H9 (cell line): ENCODE measurements around the gene BOLA3. TPM values are rescaled to one million over a fixed set of nuclear protein-coding genes. Genes with fewer than 3 reads are reported as not detected.

Experiments
- DNase-seq: peaks from one replicate; pipeline ENCODE4 v3.0.0-alpha.2; 2017
- H2AFZ ChIP-seq: one replicate; pipeline ENCODE4 v1.6.1; 2013; ENCODE audit warnings: mild to moderate bottlenecking, low read length, control low read depth, moderate library complexity
- H2AK5ac ChIP-seq: 2 replicates; pipeline ENCODE4 v1.6.1; 2013; ENCODE audit warnings: low read length, control low read depth, mixed read lengths; ENCODE audit not compliant: insufficient read length
- H2BK120ac ChIP-seq: one replicate; pipeline ENCODE4 v1.6.1; 2013; ENCODE audit warnings: low read depth, mild to moderate bottlenecking, low read length, control low read depth, inconsistent platforms; ENCODE audit not compliant: poor library complexity, severe bottlenecking
- H2BK12ac ChIP-seq: 2 replicates; pipeline ENCODE4 v1.6.1; 2013; ENCODE audit warnings: low read length, control low read depth, mixed read lengths, low read depth; ENCODE audit not compliant: insufficient read length
- H2BK15ac ChIP-seq: 2 replicates; pipeline ENCODE4 v1.6.1; 2013; ENCODE audit warnings: low read depth, low read length, control low read depth
- H2BK20ac ChIP-seq: one replicate; pipeline ENCODE4 v1.6.1; 2013; ENCODE audit warnings: low read depth, mild to moderate bottlenecking, low read length, control low read depth, inconsistent platforms; ENCODE audit not compliant: poor library complexity, severe bottlenecking
- H2BK5ac ChIP-seq: 2 replicates; pipeline ENCODE4 v1.6.1; 2013; ENCODE audit warnings: low read length, control low read depth, mixed read lengths; ENCODE audit not compliant: insufficient read length
- H3K14ac ChIP-seq: 2 replicates; pipeline ENCODE4 v1.6.1; 2013; ENCODE audit warnings: low read length, control low read depth; ENCODE audit not compliant: insufficient read depth
- H3K18ac ChIP-seq: 2 replicates; pipeline ENCODE4 v1.6.1; 2013; ENCODE audit warnings: low read depth, mild to moderate bottlenecking, mixed read lengths, low read length, control low read depth; ENCODE audit not compliant: insufficient read length
- H3K23ac ChIP-seq: 2 replicates; pipeline ENCODE4 v1.6.1; 2013; ENCODE audit warnings: low read length, control low read depth, mixed read lengths, low read depth; ENCODE audit not compliant: insufficient read length
- H3K23me2 ChIP-seq: 2 replicates; pipeline ENCODE4 v1.6.1; 2013; ENCODE audit warnings: low read depth, mild to moderate bottlenecking, mixed read lengths, low read length, control low read depth; ENCODE audit not compliant: insufficient read length, poor library complexity, severe bottlenecking
- H3K27ac ChIP-seq: 2 replicates; pipeline ENCODE4 v1.5.1; 2013; ENCODE audit warnings: low read length, control low read depth, mixed read lengths, low read depth; ENCODE audit not compliant: insufficient read length
- H3K27me3 ChIP-seq: 2 replicates; pipeline ENCODE4 v1.6.1; 2013; ENCODE audit warnings: low read length, control low read depth, inconsistent platforms; ENCODE audit not compliant: insufficient read depth
- H3K4ac ChIP-seq: 2 replicates; pipeline ENCODE4 v1.6.1; 2013; ENCODE audit warnings: low read depth, mild to moderate bottlenecking, control low read depth, inconsistent platforms, low read length, moderate library complexity
- H3K4me1 ChIP-seq: 2 replicates; pipeline ENCODE4 v1.6.1; 2013; ENCODE audit warnings: low read length, control low read depth, inconsistent platforms; ENCODE audit not compliant: insufficient read depth
- H3K4me2 ChIP-seq: 2 replicates; pipeline ENCODE4 v1.6.1; 2013; ENCODE audit warnings: low read length, control low read depth, mixed read lengths; ENCODE audit not compliant: insufficient read length, insufficient read depth
- H3K56ac ChIP-seq: 2 replicates; pipeline ENCODE4 v1.6.1; 2013; ENCODE audit warnings: low read depth, mild to moderate bottlenecking, mixed read lengths, low read length, control low read depth; ENCODE audit not compliant: insufficient read length
- H3K79me1 ChIP-seq: 2 replicates; pipeline ENCODE4 v1.6.1; 2013; ENCODE audit warnings: low read depth, mild to moderate bottlenecking, moderate library complexity, low read length, control low read depth, inconsistent platforms; ENCODE audit not compliant: insufficient read depth, poor library complexity, severe bottlenecking
- H3K79me2 ChIP-seq: 2 replicates; pipeline ENCODE4 v1.6.1; 2013; ENCODE audit warnings: low read length, control low read depth, inconsistent platforms; ENCODE audit not compliant: insufficient read depth
- H3K9ac ChIP-seq: 2 replicates; pipeline ENCODE4 v1.6.1; 2013; ENCODE audit warnings: low read length, control low read depth, mixed read lengths; ENCODE audit not compliant: insufficient read length; ENCODE audit errors: extremely low read depth
- H3K9me3 ChIP-seq: one replicate; pipeline ENCODE4 v1.6.1; 2013; ENCODE audit warnings: low read depth, low read length, inconsistent platforms; ENCODE audit not compliant: control insufficient read depth
- H3T11ph ChIP-seq: one replicate; pipeline ENCODE4 v1.6.1; 2013; ENCODE audit warnings: mild to moderate bottlenecking, low read length, control low read depth, inconsistent platforms
- H4K20me1 ChIP-seq: one replicate; pipeline ENCODE4 v1.6.1; 2013; ENCODE audit not compliant: control insufficient read depth, insufficient read length, insufficient read depth
- H4K5ac ChIP-seq: 2 replicates; pipeline ENCODE4 v1.6.1; 2013; ENCODE audit warnings: low read depth, mild to moderate bottlenecking, mixed read lengths, low read length, control low read depth; ENCODE audit not compliant: insufficient read length
- H4K8ac ChIP-seq: replicated peaks from 2 replicates; pipeline ENCODE4 v1.6.1; 2013; ENCODE audit warnings: low read length, control low read depth, mixed read lengths, low read depth; ENCODE audit not compliant: insufficient read length
- H4K91ac ChIP-seq: 2 replicates; pipeline ENCODE4 v1.6.1; 2013; ENCODE audit warnings: low read depth, mild to moderate bottlenecking, moderate library complexity, mixed read lengths, low read length, control low read depth; ENCODE audit not compliant: insufficient read length
- H3K27ac Mint-ChIP-seq, 3 experiments: 2 replicates in 2 of 3; 3 replicates in 1 of 3; pipeline ENCODE4 v1.8.0; 2020 to 2021; ENCODE audit warnings: mixed read lengths in 3 of 3, mild to moderate bottlenecking in 1 of 3, moderate library complexity in 1 of 3
- H3K27me3 Mint-ChIP-seq: 2 replicates; pipeline ENCODE4 v1.8.0; 2021; ENCODE audit warnings: low read depth, mild to moderate bottlenecking, moderate library complexity, mixed read lengths
- H3K36me3 Mint-ChIP-seq, 3 experiments: 2 replicates in 2 of 3; 3 replicates in 1 of 3; pipeline ENCODE4 v1.8.0; 2020 to 2021; ENCODE audit warnings: low read depth in 3 of 3, mixed read lengths in 3 of 3; ENCODE audit not compliant: insufficient read depth in 1 of 3
- H3K4me1 Mint-ChIP-seq, 2 experiments: 2 replicates each; pipeline ENCODE4 v1.8.0; 2020; ENCODE audit warnings: mixed read lengths in 2 of 2
- H3K4me3 Mint-ChIP-seq, 2 experiments: 2 replicates in 1 of 2; 3 replicates in 1 of 2; pipeline ENCODE4 v1.8.0; 2020 to 2021; ENCODE audit warnings: mild to moderate bottlenecking in 2 of 2, mixed read lengths in 2 of 2, moderate library complexity in 1 of 2
- H3K9me3 Mint-ChIP-seq, 2 experiments: 2 replicates in 1 of 2; 3 replicates in 1 of 2; pipeline ENCODE4 v1.8.0; 2020; ENCODE audit warnings: mild to moderate bottlenecking in 2 of 2, mixed read lengths in 2 of 2, moderate library complexity in 1 of 2
- WGBS: extraction: QIAGEN DNeasy Blood & Tissue Kit; methylation state at CpG from one replicate; pipeline ENCODE4 v1.1.7; 2013; ENCODE audit warnings: missing lambda C conversion rate, low lambda C conversion rate, mixed read lengths; ENCODE audit not compliant: insufficient read length; ENCODE audit errors: extremely low coverage; 5-methylcytosine and 5-hydroxymethylcytosine counted together
- total RNA-seq: library from RNA; stranded (reverse); gene quantifications from 2 replicates; pipeline ENCODE4 v1.2.1, GENCODE V29; 2021
- TF ChIP-seq, protein P1 (sequence below): fragments of 200-600 bp; sonication (generic); conservative IDR thresholded peaks from 3 replicates; pipeline ENCODE4 v1.8.0; 2021; ENCODE audit warnings: antibody characterized with exemption, mild to moderate bottlenecking

BOLA3 gene
- total RNA-seq, 1 experiment from 2014 or later = 45.0 TPM

DNA sequence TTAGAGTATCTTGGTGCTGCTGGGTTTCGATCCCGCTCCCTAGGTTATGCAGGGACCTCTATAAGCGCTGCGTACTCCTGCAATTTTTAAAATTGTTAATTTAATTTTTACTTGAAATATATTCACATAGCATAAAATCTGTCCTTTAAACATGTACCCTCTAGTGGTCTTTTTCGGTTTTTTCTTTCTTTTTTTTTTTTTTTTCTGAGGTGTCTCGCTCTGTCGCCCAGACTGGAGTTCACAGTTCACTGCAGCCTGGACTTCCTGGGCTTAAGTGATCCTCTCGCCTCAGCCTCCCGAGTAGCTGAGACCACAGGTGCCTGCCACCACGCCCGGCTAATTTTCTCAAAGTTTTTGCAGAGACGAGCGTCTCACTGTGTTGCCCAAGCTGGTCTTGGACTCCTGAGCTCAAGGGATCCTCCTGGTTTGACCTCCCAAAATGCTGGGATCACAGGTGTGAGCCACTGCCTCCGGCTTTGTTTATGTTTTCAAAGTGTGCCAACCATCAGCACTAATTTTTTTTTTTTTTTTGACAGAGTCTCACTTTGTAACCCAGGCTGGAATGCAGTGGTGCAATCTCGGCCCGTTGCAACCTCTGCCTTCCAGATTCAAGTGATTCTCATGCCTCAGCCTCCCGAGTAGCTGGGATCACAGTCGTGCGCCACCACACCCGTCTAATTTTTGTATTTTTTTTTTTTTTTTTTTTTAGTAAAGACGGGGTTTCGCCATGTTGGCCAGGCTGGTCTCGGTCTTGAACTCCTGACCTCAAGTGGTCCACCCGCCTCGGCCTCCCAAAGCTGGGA lies 31.6 kb upstream of the BOLA3 start:
- no peak overlapping the region for H2BK15ac ChIP-seq
- H2BK5ac ChIP-seq = no peak overlapping the region
- WGBS = no CpG with 5 or more reads among the region's 25 CpGs
- peaks cover 16% of the 10 kb centered on the region; the same call in 1 of the 2 replicates for H3K79me2 ChIP-seq
- H4K5ac ChIP-seq = no peak overlapping the region
- H2BK20ac ChIP-seq = no peak overlapping the region
- H4K20me1 ChIP-seq = no peaks in the 10 kb centered on the region
- H3K27ac ChIP-seq = no peak overlapping the region
- H2AK5ac ChIP-seq = no peak overlapping the region
- no peak overlapping the region for H4K8ac ChIP-seq
- Mint-ChIP-seq H3K4me3 (peak overlapping the region; percentile 90 to 93), H3K9me3 (peaks cover 4% of the 10 kb centered on the region in 2 experiments; a peak in 3 of 5 replicates), H3K4me1 (peaks cover 13 to 15% of the 10 kb centered on the region in 2 experiments), H3K36me3 (peaks cover 17 to 31% (median 20%) of the 10 kb centered on the region in 3 experiments), H3K27ac (peak overlapping the region; percentile 11 to 64 (median 44); a peak in 3 of 7 replicates), H3K27me3 (no peaks in the 10 kb centered on the region)
- no peak overlapping the region for H3K14ac ChIP-seq
- H3T11ph ChIP-seq = no peak overlapping the region
- no peaks in the 10 kb centered on the region for H3K27me3 ChIP-seq
- H3K23ac ChIP-seq = no peak overlapping the region
- no peak overlapping the region for H3K18ac ChIP-seq
- H3K79me1 ChIP-seq = peaks cover 7% of the 10 kb centered on the region
- H3K9me3 ChIP-seq = no peaks in the 10 kb centered on the region
- H3K23me2 ChIP-seq = no peaks in the 10 kb centered on the region
- H2AFZ ChIP-seq = no peak overlapping the region
- H3K4me2 ChIP-seq = no peak overlapping the region
- H4K91ac ChIP-seq = no peak overlapping the region
- H3K4me1 ChIP-seq = no peaks in the 10 kb centered on the region
- DNase-seq = no peak
- TF ChIP-seq, protein P1, sequence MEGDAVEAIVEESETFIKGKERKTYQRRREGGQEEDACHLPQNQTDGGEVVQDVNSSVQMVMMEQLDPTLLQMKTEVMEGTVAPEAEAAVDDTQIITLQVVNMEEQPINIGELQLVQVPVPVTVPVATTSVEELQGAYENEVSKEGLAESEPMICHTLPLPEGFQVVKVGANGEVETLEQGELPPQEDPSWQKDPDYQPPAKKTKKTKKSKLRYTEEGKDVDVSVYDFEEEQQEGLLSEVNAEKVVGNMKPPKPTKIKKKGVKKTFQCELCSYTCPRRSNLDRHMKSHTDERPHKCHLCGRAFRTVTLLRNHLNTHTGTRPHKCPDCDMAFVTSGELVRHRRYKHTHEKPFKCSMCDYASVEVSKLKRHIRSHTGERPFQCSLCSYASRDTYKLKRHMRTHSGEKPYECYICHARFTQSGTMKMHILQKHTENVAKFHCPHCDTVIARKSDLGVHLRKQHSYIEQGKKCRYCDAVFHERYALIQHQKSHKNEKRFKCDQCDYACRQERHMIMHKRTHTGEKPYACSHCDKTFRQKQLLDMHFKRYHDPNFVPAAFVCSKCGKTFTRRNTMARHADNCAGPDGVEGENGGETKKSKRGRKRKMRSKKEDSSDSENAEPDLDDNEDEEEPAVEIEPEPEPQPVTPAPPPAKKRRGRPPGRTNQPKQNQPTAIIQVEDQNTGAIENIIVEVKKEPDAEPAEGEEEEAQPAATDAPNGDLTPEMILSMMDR = peak; percentile 66
- no peak overlapping the region for H3K56ac ChIP-seq
- no peak overlapping the region for H3K9ac ChIP-seq
- H2BK12ac ChIP-seq = no peak overlapping the region
- no peak overlapping the region for H3K4ac ChIP-seq
- no peak overlapping the region for H2BK120ac ChIP-seq
